Caco-2 (cell line): ENCODE data around the gene SPSB3. TPM values are rescaled to one million over a fixed set of nuclear protein-coding genes. Genes with fewer than 3 reads are reported as not detected.
A peak's percentile ranks its signal among the peaks of the same experiment; 100 is the strongest.

Source experiments
- microRNA-seq: library from miRNA; unstranded; fragments of <30 nt; microRNA quantifications from one replicate; pipeline ENCODE4 v1.2.0, GENCODE V29; 2022
- total RNA-seq: library from RNA; stranded (reverse); gene quantifications from 2 replicates; pipeline ENCODE4 v1.2.3, GENCODE V29; 2022

Gene SPSB3
- total RNA-seq, 1 experiment from 2014 or later = 28.0 TPM

Small RNAs within 50 kb of the gene (microRNA-seq; reads per million reads assigned to microRNA genes)
- gene MIR3177 = 9.1 reads per million, percentile 47 among the genes with 10 or more reads in this experiment

Other genes with a start within 250 kb of the SPSB3 start
- not detected in 2 replicates for gene TMEM204, start 248.9 kb downstream of the SPSB3 start, total RNA-seq
- gene IFT140, start 170.5 kb downstream of the SPSB3 start, total RNA-seq = 16.0 and 16.2 TPM in 2 replicates
- 24.7 and 27.3 TPM in 2 replicates for gene CRAMP1, start 170.2 kb downstream of the SPSB3 start, total RNA-seq
- gene JPT2, start 104.3 kb downstream of the SPSB3 start, total RNA-seq = 170 and 178 TPM in 2 replicates
- gene MAPK8IP3, start 76.4 kb downstream of the SPSB3 start, total RNA-seq = 60.5 and 74.9 TPM in 2 replicates
- 5.8 and 7.0 TPM in 2 replicates for gene NME3, start 11.0 kb downstream of the SPSB3 start, total RNA-seq
- gene EME2, start 9.8 kb downstream of the SPSB3 start, total RNA-seq = 24.1 and 26.7 TPM in 2 replicates
- gene MRPS34, start 9.4 kb downstream of the SPSB3 start, total RNA-seq = 105 and 109 TPM in 2 replicates
- gene NUBP2, start 389 bp upstream of the SPSB3 start, total RNA-seq = 61.9 and 65.3 TPM in 2 replicates
- not detected in 2 replicates for gene IGFALS, start 11.1 kb upstream of the SPSB3 start, total RNA-seq
- 39.9 and 48.1 TPM in 2 replicates for gene HAGH, start 44.3 kb upstream of the SPSB3 start, total RNA-seq
- 16.5 and 21.1 TPM in 2 replicates for gene FAHD1, start 44.6 kb upstream of the SPSB3 start, total RNA-seq
- gene MEIOB, start 89.6 kb upstream of the SPSB3 start, total RNA-seq = not detected in 2 replicates
- not detected in 2 replicates for gene HS3ST6, start 135.8 kb upstream of the SPSB3 start, total RNA-seq
- 27.6 and 30.5 TPM in 2 replicates for gene MSRB1, start 160.6 kb upstream of the SPSB3 start, total RNA-seq
- not detected in 2 replicates for gene RPL3L, start 172.1 kb upstream of the SPSB3 start, total RNA-seq
- gene NDUFB10, start 177.0 kb upstream of the SPSB3 start, total RNA-seq = 128 and 132 TPM in 2 replicates
- 2,961 and 3,006 TPM in 2 replicates for gene RPS2, start 182.3 kb upstream of the SPSB3 start, total RNA-seq
- gene RNF151, start 184.3 kb upstream of the SPSB3 start, total RNA-seq = not detected in 2 replicates
- gene TBL3, start 189.5 kb upstream of the SPSB3 start, total RNA-seq = 34.7 and 36.6 TPM in 2 replicates
- 0.35 and 1.1 TPM in 2 replicates for gene NOXO1, start 198.9 kb upstream of the SPSB3 start, total RNA-seq
- 57.3 and 57.4 TPM in 2 replicates for gene GFER, start 201.6 kb upstream of the SPSB3 start, total RNA-seq
- 2.9 and 3.3 TPM in 2 replicates for gene SYNGR3, start 207.4 kb upstream of the SPSB3 start, total RNA-seq
- 43.7 and 50.4 TPM in 2 replicates for gene ZNF598, start 227.2 kb upstream of the SPSB3 start, total RNA-seq
- 6.1 and 8.8 TPM in 2 replicates for gene NPW, start 237.2 kb upstream of the SPSB3 start, total RNA-seq
- 21.8 and 26.6 TPM in 2 replicates for gene NHERF2, start 244.3 kb upstream of the SPSB3 start, total RNA-seq